Activated T-cell treated with anti-CD3 and anti-CD28 coated beads, Interleukin-2, amount 50 U/mL, for 4 hours (primary cell): Measurements from ENCODE around the gene ARHGEF16. TPM values are rescaled to one million over a fixed set of nuclear protein-coding genes. Genes with fewer than 3 reads are reported as not detected.

Experiments
- ATAC-seq, 2 donors: fragments of 200-7000 bp; cut with Tn5 transposase; one replicate each; pipeline ENCODE4 v1.10.0; 2021
- DNase-seq: peaks from one replicate; pipeline ENCODE4 v3.0.0-alpha.2; 2020
- H3K27me3 Mint-ChIP-seq: one replicate; pipeline ENCODE4 v1.8.0; 2021; ENCODE audit warnings: low read depth, mixed read lengths
- H3K36me3 Mint-ChIP-seq: one replicate; pipeline ENCODE4 v1.8.0; 2022; ENCODE audit warnings: mixed read lengths; ENCODE audit not compliant: insufficient read depth
- H3K4me1 Mint-ChIP-seq: one replicate; pipeline ENCODE4 v1.8.0; 2021; ENCODE audit warnings: low read depth, mixed read lengths
- H3K4me3 Mint-ChIP-seq: one replicate; pipeline ENCODE4 v1.8.0; 2021; ENCODE audit warnings: mild to moderate bottlenecking, moderate library complexity, mixed read lengths
- H3K9me3 Mint-ChIP-seq: one replicate; pipeline ENCODE4 v1.8.0; 2021; ENCODE audit warnings: mixed read lengths
- total RNA-seq, 3 donors: library from RNA; stranded (reverse); gene quantifications; one replicate each; pipeline ENCODE4 v1.2.1, GENCODE V29; 2021

The ARHGEF16 gene
- total RNA-seq, 3 donors from 2014 or later = 0.13 to 0.15 TPM; not detected in 1

DNA sequence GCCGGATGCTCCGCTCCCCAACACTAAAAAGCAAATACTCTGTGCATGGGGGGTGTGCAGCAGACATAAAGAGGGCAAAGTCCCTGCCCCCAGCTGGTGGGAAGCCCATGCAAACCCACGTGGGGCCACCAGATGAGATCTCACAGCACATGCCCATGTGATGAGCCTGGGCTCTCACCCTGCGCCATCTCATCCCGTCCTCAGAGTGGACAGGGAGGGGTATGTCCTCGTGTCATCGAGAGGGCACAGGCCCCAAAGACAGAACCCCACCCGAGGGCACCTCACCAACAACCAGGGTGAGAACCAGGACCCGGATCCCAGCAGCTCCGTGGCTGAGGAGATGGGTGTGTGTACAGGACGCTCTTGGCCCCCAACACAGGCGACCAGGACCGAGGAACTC, 25.1 kb upstream of the ARHGEF16 start:
- Mint-ChIP-seq H3K4me3 (no peak overlapping the region), H3K9me3 (no peaks in the 10 kb centered on the region), H3K4me1 (no peaks in the 10 kb centered on the region)

GRCh38 chr1:3429766-3430165, 24.7 kb upstream of the ARHGEF16 start:
- no peaks in the 10 kb centered on the region for H3K4me1 Mint-ChIP-seq
- DNase-seq = no peak

More for the DNA sequence above, 25.1 kb upstream of the ARHGEF16 start:
- Mint-ChIP-seq H3K27me3 (peaks cover 1% of the 10 kb centered on the region), H3K36me3 (no peaks in the 10 kb centered on the region)
- DNase-seq (no peak), ATAC-seq (no peak)

GRCh38 chr1:3430406-3430805, 24.1 kb upstream of the ARHGEF16 start:
- Mint-ChIP-seq H3K4me1 (no peaks in the 10 kb centered on the region), H3K27me3 (no peaks in the 10 kb centered on the region), H3K4me3 (no peak overlapping the region), H3K9me3 (no peaks in the 10 kb centered on the region), H3K36me3 (no peaks in the 10 kb centered on the region)
- no peak for DNase-seq
- no peak for ATAC-seq

More at GRCh38 chr1:3429766-3430165, 24.7 kb upstream of the ARHGEF16 start:
- ATAC-seq = no peak
- Mint-ChIP-seq H3K27me3 (no peaks in the 10 kb centered on the region), H3K36me3 (no peaks in the 10 kb centered on the region), H3K4me3 (no peak overlapping the region), H3K9me3 (no peaks in the 10 kb centered on the region)

- no peaks in the 10 kb centered on the region for H3K36me3 Mint-ChIP-seq
- no peaks in the 10 kb centered on the region for H3K4me1 Mint-ChIP-seq
- no peak for ATAC-seq
- no peaks in the 10 kb centered on the region for H3K27me3 Mint-ChIP-seq
- DNase-seq = no peak
- H3K4me3 Mint-ChIP-seq = no peak overlapping the region
- H3K9me3 Mint-ChIP-seq = no peaks in the 10 kb centered on the region
Observed at GRCh38 chr1:3430820-3431219, 23.6 kb upstream of the ARHGEF16 start.

DNA sequence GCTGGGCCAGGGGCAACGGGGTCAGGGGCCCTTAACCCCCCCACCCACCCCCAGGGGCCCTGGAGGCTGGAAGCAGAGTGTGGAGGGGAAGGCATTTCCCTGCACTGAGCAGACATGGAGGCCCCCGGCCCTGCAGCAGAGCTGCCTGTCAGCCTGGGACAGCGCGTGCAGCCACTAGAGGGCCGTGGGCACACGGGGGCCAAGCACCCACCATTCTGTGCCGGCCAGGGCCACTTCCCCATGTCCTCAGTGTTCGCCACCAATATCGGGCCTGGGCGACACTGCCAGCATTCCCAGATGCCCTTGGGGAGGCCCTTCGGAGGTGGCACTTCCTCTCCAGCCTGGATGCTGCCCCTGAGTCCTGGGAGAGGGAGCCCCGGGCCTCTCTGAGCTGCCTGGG, 23.2 kb upstream of the ARHGEF16 start:
- no peak overlapping the region for H3K4me3 Mint-ChIP-seq
- DNase-seq (no peak), ATAC-seq (no peak)
- no peaks in the 10 kb centered on the region for H3K9me3 Mint-ChIP-seq
- H3K4me1 Mint-ChIP-seq = no peaks in the 10 kb centered on the region
- H3K36me3 Mint-ChIP-seq = no peaks in the 10 kb centered on the region
- no peaks in the 10 kb centered on the region for H3K27me3 Mint-ChIP-seq

DNA sequence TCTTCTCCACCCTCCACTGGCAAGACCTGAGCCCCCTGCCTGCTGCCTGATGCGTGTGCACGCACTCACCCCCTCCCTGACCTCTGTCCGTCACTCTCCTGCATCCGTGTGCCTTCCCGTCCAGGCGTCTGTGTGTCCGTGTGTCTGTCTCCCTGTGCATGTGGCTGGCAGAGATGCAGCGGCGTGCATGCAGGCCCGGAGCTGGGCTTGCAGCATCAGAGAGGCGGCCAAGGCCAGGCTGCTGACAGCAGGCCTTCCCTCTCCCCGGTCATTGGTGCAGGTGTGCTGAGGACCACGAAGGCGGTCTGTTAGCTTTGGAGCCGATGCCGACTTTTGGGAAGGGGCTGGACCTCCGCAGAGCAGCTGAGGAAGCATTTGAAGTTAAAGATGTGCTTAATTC, 22.8 kb upstream of the ARHGEF16 start:
- Mint-ChIP-seq H3K36me3 (no peaks in the 10 kb centered on the region), H3K27me3 (no peaks in the 10 kb centered on the region), H3K4me3 (no peak overlapping the region), H3K4me1 (no peaks in the 10 kb centered on the region), H3K9me3 (no peaks in the 10 kb centered on the region)
- DNase-seq (no peak), ATAC-seq (no peak)

DNA sequence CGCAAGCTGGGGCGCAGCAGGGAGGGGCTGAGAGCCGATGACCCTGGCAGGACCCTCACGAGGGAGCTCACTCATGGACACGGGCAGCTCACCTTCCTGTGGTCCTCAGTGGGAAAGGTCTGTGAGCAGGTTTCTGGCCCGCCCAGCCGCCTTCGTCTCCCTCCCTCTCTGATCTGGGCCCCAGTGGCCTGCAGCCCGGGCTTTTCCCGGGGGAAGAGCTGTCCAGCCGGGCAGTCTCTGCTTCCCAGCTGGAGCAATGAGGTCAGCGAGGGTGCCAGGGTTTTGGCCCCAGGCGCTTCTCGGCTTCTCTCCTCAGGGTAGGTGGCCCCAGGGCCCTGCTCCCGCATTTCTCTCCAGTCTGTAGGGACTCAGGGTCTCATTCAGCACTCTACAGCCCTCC, 22.2 kb upstream of the ARHGEF16 start:
- no peak for DNase-seq
- no peaks in the 10 kb centered on the region for H3K4me1 Mint-ChIP-seq
- H3K36me3 Mint-ChIP-seq = no peaks in the 10 kb centered on the region
- no peak overlapping the region for H3K4me3 Mint-ChIP-seq
- ATAC-seq = no peak
- no peaks in the 10 kb centered on the region for H3K9me3 Mint-ChIP-seq
- H3K27me3 Mint-ChIP-seq = no peaks in the 10 kb centered on the region

- Mint-ChIP-seq H3K4me1 (no peaks in the 10 kb centered on the region), H3K27me3 (no peaks in the 10 kb centered on the region), H3K4me3 (no peak overlapping the region), H3K36me3 (no peaks in the 10 kb centered on the region), H3K9me3 (no peaks in the 10 kb centered on the region)
- no peak for ATAC-seq
- no peak for DNase-seq
Observed at GRCh38 chr1:3433076-3433475, 21.4 kb upstream of the ARHGEF16 start.

- Mint-ChIP-seq H3K36me3 (no peaks in the 10 kb centered on the region), H3K4me1 (no peaks in the 10 kb centered on the region), H3K27me3 (no peaks in the 10 kb centered on the region), H3K4me3 (no peak overlapping the region), H3K9me3 (no peaks in the 10 kb centered on the region)
- ATAC-seq = no peak
- DNase-seq = no peak
Observed at GRCh38 chr1:3433596-3434320, 20.7 kb upstream of the ARHGEF16 start.

GRCh38 chr1:3434406-3435110, 19.9 kb upstream of the ARHGEF16 start:
- no peaks in the 10 kb centered on the region for H3K4me1 Mint-ChIP-seq
- H3K27me3 Mint-ChIP-seq = no peaks in the 10 kb centered on the region
- H3K9me3 Mint-ChIP-seq = no peaks in the 10 kb centered on the region
- DNase-seq (no peak), ATAC-seq (no peak)
- H3K4me3 Mint-ChIP-seq = no peak overlapping the region
- no peaks in the 10 kb centered on the region for H3K36me3 Mint-ChIP-seq

DNA sequence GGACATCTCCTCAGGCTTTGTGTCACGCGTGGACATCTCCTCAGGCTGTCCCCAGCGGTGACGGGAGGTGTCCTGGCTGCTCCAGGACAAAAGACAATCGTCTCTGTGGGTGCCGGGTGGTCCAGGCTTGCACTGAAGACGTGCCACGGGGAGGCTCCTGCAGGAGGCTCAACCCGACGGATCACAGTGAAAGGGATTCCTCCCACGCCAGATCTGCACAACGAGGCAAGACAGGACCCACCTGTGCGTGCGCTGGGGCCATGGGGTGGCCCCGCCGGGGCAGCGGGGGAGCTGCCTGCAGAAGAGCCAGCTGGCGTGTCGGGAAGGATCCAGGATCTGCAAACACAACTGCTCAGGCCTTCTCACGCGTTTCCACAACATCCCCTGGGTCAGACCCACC, 18.8 kb upstream of the ARHGEF16 start:
- Mint-ChIP-seq H3K27me3 (peaks cover 4% of the 10 kb centered on the region), H3K36me3 (no peaks in the 10 kb centered on the region), H3K9me3 (no peaks in the 10 kb centered on the region), H3K4me1 (no peaks in the 10 kb centered on the region), H3K4me3 (no peak overlapping the region)
- no peak for ATAC-seq
- DNase-seq = no peak

GRCh38 chr1:3436451-3436850, 18.0 kb upstream of the ARHGEF16 start:
- Mint-ChIP-seq H3K36me3 (no peaks in the 10 kb centered on the region), H3K9me3 (no peaks in the 10 kb centered on the region), H3K4me1 (no peaks in the 10 kb centered on the region), H3K4me3 (no peak overlapping the region), H3K27me3 (peaks cover 8% of the 10 kb centered on the region)
- DNase-seq (no peak), ATAC-seq (no peak)

- Mint-ChIP-seq H3K4me3 (no peak overlapping the region), H3K36me3 (no peaks in the 10 kb centered on the region), H3K27me3 (peaks cover 8% of the 10 kb centered on the region), H3K9me3 (no peaks in the 10 kb centered on the region), H3K4me1 (no peaks in the 10 kb centered on the region)
- ATAC-seq (no peak), DNase-seq (no peak)
Observed at GRCh38 chr1:3436901-3437300, 17.6 kb upstream of the ARHGEF16 start.

- Mint-ChIP-seq H3K36me3 (no peaks in the 10 kb centered on the region), H3K9me3 (no peaks in the 10 kb centered on the region), H3K4me1 (no peaks in the 10 kb centered on the region), H3K27me3 (peaks cover 9% of the 10 kb centered on the region), H3K4me3 (no peak overlapping the region)
- DNase-seq = no peak
- no peak for ATAC-seq
Observed at GRCh38 chr1:3438661-3439180, 15.7 kb upstream of the ARHGEF16 start.
